Heart left ventricle (tissue), 13 donors: ENCODE data around the gene NYAP2.

Experiments
- CTCF ChIP-seq, 12 donors: fragments of 200-600 bp; sonication (generic) in 4 of 12; IDR thresholded peaks; one replicate each; pipeline versions ENCODE4 v1.5.0 to v1.8.0; 2018 to 2022; ENCODE audit warnings: antibody characterized with exemption in 12 of 12, mild to moderate bottlenecking in 5 of 12
- POLR2A ChIP-seq, 2 donors: fragments of 450-650 bp; IDR thresholded peaks; one replicate each; pipeline ENCODE4 v1.6.1; 2017; ENCODE audit warnings: antibody characterized with exemption in 2 of 2, mild to moderate bottlenecking in 2 of 2, moderate library complexity in 2 of 2
- donor health status: ischemic (EF 13 %, LVEDD 7.1; RV severe dilation, severe dysfunction).
- donor health status: DM: no; HTN: yes; CAD: no.
- donor health status: DM: no; HTN: no; CAD: no.
- donor health status: ischemic (EF 25% LVEDD 6.9; RV normal size, moderate dysfunction).
- donor health status: ischemic (EF 25% LVEDD 5.7; RV mildly dilated, moderate dysfunction).
- donor health status: ischemic (EF 35%, LVEDD 5.7; RV mildly dilated, moderate dysfunction).
- donor health status: nonischemic (EF 11% LVEDD 7.7; RV severe dilation, severe dysfunction).
- donor health status: DM: yes; HTN: yes; CAD: no.
- donor health status: PGD.
- donor health status: ischemic (EF 29% LVEDD 5.4; RV normal size, mild dysfunction).
- donor health status: nonischemic (EF 23%, LVEDD 6.1; RV moderate dilation, normal function).

GRCh38 chr2:225590932-225591331 is 191.4 kb downstream of the NYAP2 start:
- no peak for TF ChIP-seq CTCF (IDR thresholded peaks at IDR 0.05)
- TF ChIP-seq POLR2A (IDR thresholded peaks at IDR 0.05): no peak
